Neutrophil (primary cell): ENCODE data around the gene SLC39A6.
A peak's percentile ranks its signal among the peaks of the same experiment; 100 is the strongest.
"Not testable (repeated sequence)": the region's sequence is repeated elsewhere in the genome, so short reads cannot be mapped to it uniquely, and the experiment has no call there.

Experiments
- H3K27ac ChIP-seq: fragments of 200-600 bp; sonication (generic); 2 replicates; pipeline ENCODE4 v1.5.1; 2016; ENCODE audit warnings: mild to moderate bottlenecking, moderate library complexity
- H3K27me3 ChIP-seq: fragments of 200-600 bp; sonication (generic); 2 replicates; pipeline ENCODE4 v1.6.0; 2016; ENCODE audit warnings: mild to moderate bottlenecking
- H3K36me3 ChIP-seq: fragments of 200-600 bp; sonication (generic); 2 replicates; pipeline ENCODE4 v1.5.1; 2017
- H3K4me1 ChIP-seq, 2 experiments: fragments of 200-600 bp in 1 of 2; sonication (generic) in 1 of 2; 1 replicate in 1 of 2; 2 replicates in 1 of 2; pipeline versions ENCODE4 v1.5.1 to v1.6.1; 2013 to 2016; ENCODE audit warnings: low read depth in 1 of 2, low read length in 1 of 2, mild to moderate bottlenecking in 1 of 2, moderate library complexity in 1 of 2; ENCODE audit not compliant: control insufficient read depth in 1 of 2, insufficient read depth in 1 of 2
- H3K4me3 ChIP-seq, 2 experiments: fragments of 200-600 bp in 1 of 2; sonication (generic) in 1 of 2; 1 replicate in 1 of 2; 2 replicates in 1 of 2; pipeline ENCODE4 v1.5.1; 2013 to 2016; ENCODE audit warnings: low read depth in 1 of 2, low read length in 1 of 2, mild to moderate bottlenecking in 1 of 2, moderate library complexity in 1 of 2
- H3K9me3 ChIP-seq: fragments of 200-600 bp; sonication (generic); 2 replicates; pipeline ENCODE4 v1.5.1; 2016
- CTCF ChIP-seq: fragments of 200-600 bp; sonication (generic); IDR thresholded peaks from 2 replicates; pipeline ENCODE4 v1.5.1; 2016; ENCODE audit warnings: antibody characterized with exemption

SLC39A6 gene

GRCh38 chr18:36075862-36076587, 53.1 kb downstream of the SLC39A6 start:
- peak; percentile 27 for TF ChIP-seq CTCF
- H3K4me1 ChIP-seq, result peaks cover 18 to 23% of the 10 kb centered on the region in 2 experiments
- peak overlapping the region; percentile 17 to 49 for H3K4me3 ChIP-seq
- no peaks in the 10 kb centered on the region for H3K36me3 ChIP-seq
- peak overlapping the region; percentile 94 for H3K27ac ChIP-seq
- no peaks in the 10 kb centered on the region for H3K9me3 ChIP-seq
- H3K27me3 ChIP-seq, result peaks cover 11% of the 10 kb centered on the region

GRCh38 chr18:36074435-36074834, 54.7 kb downstream of the SLC39A6 start:
- H3K9me3 ChIP-seq, result no peaks in the 10 kb centered on the region
- no peak for TF ChIP-seq CTCF
- H3K27ac ChIP-seq, result no peak overlapping the region
- H3K27me3 ChIP-seq, result peaks cover 11% of the 10 kb centered on the region
- H3K36me3 ChIP-seq, result no peaks in the 10 kb centered on the region
- no peak overlapping the region for H3K4me3 ChIP-seq
- peaks cover 18 to 23% of the 10 kb centered on the region in 2 experiments for H3K4me1 ChIP-seq

GRCh38 chr18:36073676-36074075, 55.5 kb downstream of the SLC39A6 start:
- Histone ChIP-seq H3K36me3 (no peaks in the 10 kb centered on the region), H3K4me3 (no peak overlapping the region), H3K9me3 (no peaks in the 10 kb centered on the region), H3K4me1 (peaks cover 18 to 23% of the 10 kb centered on the region in 2 experiments), H3K27me3 (peaks cover 11% of the 10 kb centered on the region), H3K27ac (no peak overlapping the region)
- no peak for TF ChIP-seq CTCF

- Histone ChIP-seq H3K4me1 (peaks cover 23 to 27% of the 10 kb centered on the region in 2 experiments), H3K27me3 (peaks cover 11% of the 10 kb centered on the region)
- not testable (repeated sequence) for H3K4me3 ChIP-seq, H3K36me3 ChIP-seq, H3K9me3 ChIP-seq, H3K27ac ChIP-seq
Measured at GRCh38 chr18:36072406-36072805, 56.7 kb downstream of the SLC39A6 start.

GRCh38 chr18:36067055-36067957, 61.8 kb downstream of the SLC39A6 start, which contains the start of gene RPRD1A:
Gene RPRD1A, minus strand, starts transcription at chr18:36067559. Its CDS starts 155 bp downstream, at chr18:36067404.
- Histone ChIP-seq H3K4me3 (peak within 1 kb of the TSS; percentile 88 to 95), H3K27me3 (peaks cover 5% of the 10 kb centered on the region), H3K36me3 (peaks cover 5% of the 10 kb centered on the region), H3K27ac (peak within 1 kb of the TSS; percentile 94), H3K9me3 (no peaks in the 10 kb centered on the region), H3K4me1 (peaks cover 18 to 20% of the 10 kb centered on the region in 2 experiments)
- peak; percentile 50 for TF ChIP-seq CTCF
